Vagina (tissue), 2 donors: Measurements from ENCODE around the gene HMGCS2. TPM values are rescaled to one million over a fixed set of nuclear protein-coding genes. Genes with fewer than 3 reads are reported as not detected.

Experiments
- DNase-seq, 2 donors: peaks; one replicate each; pipeline ENCODE4 v3.0.0-alpha.2; 2017; ENCODE audit errors: extremely low spot score in 2 of 2
- H3K27ac ChIP-seq: fragments of 200-600 bp; sonication (generic); one replicate; pipeline ENCODE4 v1.5.1; 2019
- H3K27me3 ChIP-seq: fragments of 200-600 bp; sonication (generic); one replicate; pipeline ENCODE4 v1.5.1; 2019
- H3K36me3 ChIP-seq, 2 donors: fragments of 200-600 bp; sonication (generic); one replicate each; pipeline ENCODE4 v1.5.1; 2017 to 2019
- H3K4me1 ChIP-seq: fragments of 200-600 bp; sonication (generic); one replicate; pipeline ENCODE4 v1.5.1; 2019
- H3K4me3 ChIP-seq, 2 donors: fragments of 200-600 bp; sonication (generic); 1 replicate in 1 of 2; 2 replicates in 1 of 2; pipeline ENCODE4 v1.5.1; 2016 to 2019
- H3K9me3 ChIP-seq: fragments of 200-600 bp; sonication (generic); one replicate; pipeline ENCODE4 v1.5.1; 2019
- POLR2A ChIP-seq, 2 donors: fragments of 450-650 bp; IDR thresholded peaks; one replicate each; pipeline ENCODE4 v1.6.1; 2017; ENCODE audit warnings: antibody characterized with exemption in 2 of 2, mild to moderate bottlenecking in 2 of 2, moderate library complexity in 2 of 2
- POLR2AphosphoS5 ChIP-seq, 2 donors: sonication (generic); formaldehyde crosslinking; IDR thresholded peaks; one replicate each; pipeline ENCODE4 v1.9.0; 2017; ENCODE audit warnings: antibody characterized with exemption in 2 of 2, mild to moderate bottlenecking in 2 of 2, low read depth in 1 of 2; ENCODE audit not compliant: insufficient read depth in 1 of 2
- intact Hi-C: fragments of 100-400 bp; cut with DNase I; formaldehyde crosslinking; loops from one replicate; pipeline ENCODE4 v1.15.1; 2023
- total RNA-seq: library from RNA; depleted of rRNA; stranded (reverse); fragments of >200 nt; gene quantifications from one replicate; pipeline ENCODE4 v1.2.3, GENCODE V29; 2016
- TF ChIP-seq, protein P1 (sequence below), 3 experiments: fragments of 450-650 bp in 2 of 3; fragments of 200-600 bp in 1 of 3; sonication (generic) in 1 of 3; IDR thresholded peaks; one replicate each; pipeline ENCODE4 v1.5.1; 2017 to 2019; ENCODE audit warnings: antibody characterized with exemption in 3 of 3, mild to moderate bottlenecking in 2 of 3, moderate library complexity in 2 of 3

Gene HMGCS2
- total RNA-seq, 1 donor from 2014 or later = 22.8 TPM

DNA sequence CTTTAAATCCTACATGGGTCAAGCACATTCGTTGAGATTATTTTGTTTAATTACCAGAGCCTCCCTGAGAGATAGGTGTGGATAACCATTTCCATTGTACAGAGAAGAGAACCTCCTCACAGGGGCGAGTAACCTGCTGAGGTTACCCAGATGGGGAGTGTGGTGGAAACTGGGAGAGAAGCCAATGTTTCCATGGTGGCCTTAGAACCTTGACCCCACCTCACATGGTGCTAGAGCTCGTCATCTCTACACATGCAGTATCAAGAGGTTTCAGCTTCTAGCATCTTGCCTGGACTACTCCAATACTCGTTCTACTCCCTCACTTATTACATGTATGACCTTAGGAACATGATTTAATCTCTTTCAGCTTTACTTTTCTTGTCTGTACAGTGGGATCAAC lies 37.8 kb upstream of the HMGCS2 start:
- Histone ChIP-seq H3K4me3 (no peak overlapping the region), H3K27me3 (no peaks in the 10 kb centered on the region), H3K9me3 (no peaks in the 10 kb centered on the region), H3K27ac (no peak overlapping the region), H3K4me1 (no peaks in the 10 kb centered on the region), H3K36me3 (no peaks in the 10 kb centered on the region)
- DNase-seq = peak in 1 of 2 donors; percentile 6
- no peak for TF ChIP-seq POLR2A (IDR thresholded peaks at IDR 0.05)
- intact Hi-C loops = no loop called here

DNA sequence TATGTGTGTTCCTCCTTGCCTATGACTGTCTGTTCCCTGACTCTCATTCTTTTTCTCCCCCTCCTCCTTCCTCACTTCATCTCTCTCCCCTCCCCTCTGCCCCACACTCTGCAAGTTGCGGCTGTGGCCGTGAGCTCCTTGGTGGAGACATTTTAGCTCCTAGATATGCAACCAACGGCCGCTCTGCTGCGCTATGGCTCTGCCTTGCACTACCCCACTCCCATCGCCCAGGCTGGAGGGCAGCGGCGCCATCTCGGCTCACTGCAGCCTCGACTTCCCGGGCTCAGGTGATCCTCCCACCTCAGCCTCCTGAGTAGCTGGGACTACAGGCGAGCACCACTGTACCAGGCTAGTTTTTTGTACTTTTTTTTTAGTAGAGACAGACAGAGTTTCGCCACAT lies 37.0 kb upstream of the HMGCS2 start:
- peak in 1 of 2 donors; percentile 67 for DNase-seq

DNA sequence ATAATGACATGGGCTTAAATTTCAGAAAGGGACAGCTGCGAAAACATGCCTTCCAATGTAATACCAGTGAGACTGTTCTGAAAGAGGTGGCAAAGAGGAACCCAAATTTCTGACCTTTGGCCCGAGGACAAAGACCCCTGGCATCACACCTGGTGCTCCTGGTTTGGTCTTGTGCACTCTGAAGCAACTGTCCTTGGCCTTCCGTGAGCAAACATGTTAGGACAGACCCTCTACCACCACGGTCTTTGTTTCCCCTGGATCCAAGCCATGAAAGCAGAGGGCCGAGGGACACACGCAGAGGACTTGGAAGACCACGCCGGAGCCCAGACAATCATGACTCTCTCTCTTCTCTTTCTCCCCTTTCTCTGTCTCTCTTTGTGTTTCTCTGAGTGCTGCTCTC lies 36.5 kb upstream of the HMGCS2 start:
- H3K4me1 ChIP-seq = no peaks in the 10 kb centered on the region
- no peak overlapping the region for H3K4me3 ChIP-seq
- TF ChIP-seq POLR2A (IDR thresholded peaks at IDR 0.05) = no peak
- TF ChIP-seq, protein P1, sequence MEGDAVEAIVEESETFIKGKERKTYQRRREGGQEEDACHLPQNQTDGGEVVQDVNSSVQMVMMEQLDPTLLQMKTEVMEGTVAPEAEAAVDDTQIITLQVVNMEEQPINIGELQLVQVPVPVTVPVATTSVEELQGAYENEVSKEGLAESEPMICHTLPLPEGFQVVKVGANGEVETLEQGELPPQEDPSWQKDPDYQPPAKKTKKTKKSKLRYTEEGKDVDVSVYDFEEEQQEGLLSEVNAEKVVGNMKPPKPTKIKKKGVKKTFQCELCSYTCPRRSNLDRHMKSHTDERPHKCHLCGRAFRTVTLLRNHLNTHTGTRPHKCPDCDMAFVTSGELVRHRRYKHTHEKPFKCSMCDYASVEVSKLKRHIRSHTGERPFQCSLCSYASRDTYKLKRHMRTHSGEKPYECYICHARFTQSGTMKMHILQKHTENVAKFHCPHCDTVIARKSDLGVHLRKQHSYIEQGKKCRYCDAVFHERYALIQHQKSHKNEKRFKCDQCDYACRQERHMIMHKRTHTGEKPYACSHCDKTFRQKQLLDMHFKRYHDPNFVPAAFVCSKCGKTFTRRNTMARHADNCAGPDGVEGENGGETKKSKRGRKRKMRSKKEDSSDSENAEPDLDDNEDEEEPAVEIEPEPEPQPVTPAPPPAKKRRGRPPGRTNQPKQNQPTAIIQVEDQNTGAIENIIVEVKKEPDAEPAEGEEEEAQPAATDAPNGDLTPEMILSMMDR (IDR thresholded peaks at IDR 0.05) = no peak
- TF ChIP-seq POLR2AphosphoS5 (IDR thresholded peaks at IDR 0.05; ENCODE audit: insufficient read depth in 1 of 2, low read depth in 1 of 2) = no peak
- H3K9me3 ChIP-seq = no peaks in the 10 kb centered on the region
- H3K27me3 ChIP-seq = no peaks in the 10 kb centered on the region
- H3K27ac ChIP-seq = no peak overlapping the region
- H3K36me3 ChIP-seq = no peaks in the 10 kb centered on the region
- intact Hi-C loops = no loop called here
- peak in 1 of 2 donors; percentile 40 for DNase-seq

More for the DNA sequence above, 37.0 kb upstream of the HMGCS2 start:
- no peaks in the 10 kb centered on the region for H3K36me3 ChIP-seq
- TF ChIP-seq POLR2AphosphoS5 (IDR thresholded peaks at IDR 0.05; ENCODE audit: insufficient read depth in 1 of 2, low read depth in 1 of 2) = no peak
- no peak for TF ChIP-seq POLR2A (IDR thresholded peaks at IDR 0.05)
- TF ChIP-seq, protein P1 (IDR thresholded peaks at IDR 0.05) = no peak
- H3K4me1 ChIP-seq = no peaks in the 10 kb centered on the region
- intact Hi-C loops = no loop called here
- H3K27ac ChIP-seq = no peak overlapping the region
- no peak overlapping the region for H3K4me3 ChIP-seq
- H3K27me3 ChIP-seq = no peaks in the 10 kb centered on the region
- H3K9me3 ChIP-seq = no peaks in the 10 kb centered on the region

DNA sequence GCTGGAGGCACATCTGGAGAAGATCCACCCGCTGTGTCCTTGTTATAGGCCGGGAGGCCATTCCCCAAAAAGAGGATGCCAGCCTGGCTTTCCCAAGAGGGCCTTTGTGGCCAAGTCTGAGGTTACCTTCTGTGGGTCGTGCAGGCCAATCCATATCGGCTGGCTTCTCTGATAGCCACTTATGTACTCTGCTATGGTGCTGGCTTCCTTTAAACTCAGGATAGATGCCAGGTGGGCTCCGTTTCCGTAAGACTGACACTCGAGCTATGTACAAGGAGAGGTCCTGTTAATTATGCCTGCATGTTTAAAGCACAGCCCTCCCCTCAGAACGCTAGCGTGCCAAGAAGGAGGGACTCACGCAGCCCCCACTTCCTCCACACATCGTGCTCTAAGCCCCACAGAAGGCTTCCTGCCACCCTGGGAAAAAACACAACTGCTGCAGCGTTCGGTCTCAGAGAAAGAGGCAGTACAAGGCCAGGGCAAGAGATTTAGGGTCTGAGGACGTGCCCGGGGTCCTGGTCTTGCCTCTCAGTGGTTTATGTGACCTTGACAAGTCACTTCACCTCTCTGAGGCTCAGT lies 31.0 kb upstream of the HMGCS2 start:
- DNase-seq = no peak
- no peak overlapping the region for H3K27ac ChIP-seq
- H3K4me3 ChIP-seq = no peak overlapping the region
- H3K9me3 ChIP-seq = no peaks in the 10 kb centered on the region
- no peaks in the 10 kb centered on the region for H3K27me3 ChIP-seq
- no peak for TF ChIP-seq POLR2AphosphoS5 (IDR thresholded peaks at IDR 0.05; ENCODE audit: insufficient read depth in 1 of 2, low read depth in 1 of 2)
- TF ChIP-seq, protein P1 (IDR thresholded peaks at IDR 0.05) = no peak
- no peak for TF ChIP-seq POLR2A (IDR thresholded peaks at IDR 0.05)
- no peaks in the 10 kb centered on the region for H3K4me1 ChIP-seq
- no peaks in the 10 kb centered on the region for H3K36me3 ChIP-seq
- intact Hi-C loops = no loop called here

DNA sequence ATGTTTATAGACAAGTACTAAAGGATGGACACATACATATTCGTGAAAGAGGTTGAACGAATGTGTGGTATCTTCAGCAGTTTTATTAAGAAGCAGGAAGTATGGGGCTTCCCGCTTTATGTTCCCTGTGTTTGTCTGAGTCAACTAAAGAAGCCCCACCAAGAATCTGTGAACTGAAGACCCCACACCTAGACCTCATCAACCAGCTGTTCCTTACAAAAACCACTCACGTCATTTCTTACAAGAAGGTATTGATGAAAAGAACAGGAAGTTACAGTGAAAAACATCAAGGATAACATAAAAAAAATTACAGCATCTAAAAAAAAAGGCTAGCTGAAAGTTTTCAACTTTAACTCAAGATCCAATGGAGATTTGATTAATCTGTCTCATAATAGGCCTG lies 30.3 kb upstream of the HMGCS2 start:
- Histone ChIP-seq H3K27ac (no peak overlapping the region), H3K9me3 (no peaks in the 10 kb centered on the region), H3K4me3 (no peak overlapping the region), H3K4me1 (no peaks in the 10 kb centered on the region), H3K36me3 (no peaks in the 10 kb centered on the region), H3K27me3 (no peaks in the 10 kb centered on the region)
- intact Hi-C loops = no loop called here
- no peak for DNase-seq
- TF ChIP-seq, protein P1 (IDR thresholded peaks at IDR 0.05) = no peak
- TF ChIP-seq POLR2A (IDR thresholded peaks at IDR 0.05) (no peak), POLR2AphosphoS5 (IDR thresholded peaks at IDR 0.05; ENCODE audit: insufficient read depth in 1 of 2, low read depth in 1 of 2) (no peak)
